HCT116 (cell line): ENCODE data around the gene CNGA3. TPM values are rescaled to one million over a fixed set of nuclear protein-coding genes. Genes with fewer than 3 reads are reported as not detected.

Experiments
- ATAC-seq: fragments of 200-7000 bp; cut with Tn5 transposase; 2 replicates; pipeline ENCODE4 v1.9.1; 2020; ENCODE audit warnings: mild to moderate bottlenecking, moderate library complexity
- BruUV-seq: library from RNA; stranded (reverse); fragments of 400-500 nt; replicated peaks from 2 replicates; lab custom pipeline; 2021; lab: Mats Ljungman, UMichigan
- CTCF ChIA-PET: fragments of 300-600 bp; sonication (Branson Sonifier 250); formaldehyde crosslinking; loops from one replicate; lab custom pipeline; 2021; ENCODE audit warnings: antibody characterized with exemption; lab: Charles Lee
- POLR2A ChIA-PET: fragments of 300-600, 350-600 bp; sonication (Branson Sonifier 250); formaldehyde crosslinking; loops from one replicate; lab custom pipeline; 2021; ENCODE audit warnings: antibody characterized with exemption; lab: Charles Lee
- RAD21 ChIA-PET, 2 experiments: fragments of 300-600 bp; sonication (Branson Sonifier 250); formaldehyde crosslinking; loops; one replicate each; lab custom pipeline; 2023; ENCODE audit warnings: low total read pairs in 2 of 2; ENCODE audit not compliant: uncharacterized antibody in 2 of 2, unreplicated experiment in 2 of 2, low non-redundant PET in 1 of 2; lab: Charles Lee
- DNase-seq: peaks from one replicate; pipeline ENCODE4 v3.0.0-alpha.2; 2010; ENCODE audit warnings: low read depth, low spot score
- H2AFZ ChIP-seq: fragments of 200-600 bp; shearing (Covaris generic), sonication (generic); 2 replicates; pipeline ENCODE4 v1.6.1; 2017; ENCODE audit warnings: low read depth, mixed run types, mixed read lengths, antibody characterized with exemption, low read length; ENCODE audit not compliant: poor library complexity, severe bottlenecking
- H3K27ac ChIP-seq: 2 replicates; pipeline ENCODE4 v1.5.1; 2012; ENCODE audit warnings: low read depth, low read length
- H3K27me3 ChIP-seq: fragments of 200-600 bp; sonication (generic); 2 replicates; pipeline ENCODE4 v1.6.1; 2016; ENCODE audit warnings: mixed run types, low read length, mixed read lengths; ENCODE audit not compliant: insufficient read depth
- H3K36me3 ChIP-seq, 2 experiments: fragments of 200-500 bp in 1 of 2; fragments of 200-600 bp in 1 of 2; sonication (Bioruptor generic) in 1 of 2; sonication (generic) in 1 of 2; 2 replicates each; pipeline versions ENCODE4 v1.5.1 to v1.6.1; 2014 to 2016; ENCODE audit warnings: low read length in 2 of 2, inconsistent platforms in 1 of 2, mixed read lengths in 1 of 2, mixed run types in 1 of 2; ENCODE audit not compliant: insufficient read depth in 2 of 2, control insufficient read depth in 1 of 2
- H3K4me1 ChIP-seq, 2 experiments: fragments of 200-600 bp in 1 of 2; sonication (generic) in 1 of 2; 2 replicates each; pipeline versions ENCODE4 v1.5.1 to v1.6.1; 2012 to 2017; ENCODE audit warnings: low read length in 2 of 2, inconsistent platforms in 1 of 2, mild to moderate bottlenecking in 1 of 2, mixed read lengths in 1 of 2, mixed run types in 1 of 2, moderate library complexity in 1 of 2; ENCODE audit not compliant: insufficient read depth in 2 of 2, control insufficient read depth in 1 of 2
- H3K4me2 ChIP-seq: fragments of 200-600 bp; sonication (generic); 2 replicates; pipeline ENCODE4 v1.6.1; 2017; ENCODE audit warnings: mixed run types, low read length, mixed read lengths
- H3K4me3 ChIP-seq, 2 experiments: fragments of 200-600 bp in 1 of 2; sonication (generic) in 1 of 2; replicated peaks in 1 of 2; 2 replicates each; pipeline ENCODE4 v1.5.1; 2011 to 2016; ENCODE audit warnings: low read length in 2 of 2, control low read depth in 1 of 2, low read depth in 1 of 2, mild to moderate bottlenecking in 1 of 2, mixed read lengths in 1 of 2, mixed run types in 1 of 2
- H3K79me2 ChIP-seq: fragments of 200-600 bp; sonication (generic); 2 replicates; pipeline ENCODE4 v1.6.1; 2017; ENCODE audit warnings: mild to moderate bottlenecking, mixed run types, low read length, moderate library complexity, mixed read lengths; ENCODE audit not compliant: insufficient read depth
- H3K9ac ChIP-seq: fragments of 200-600 bp; sonication (generic); 2 replicates; pipeline ENCODE4 v1.6.1; 2016; ENCODE audit warnings: low read length, mixed read lengths
- H3K9me2 ChIP-seq: fragments of 200-600 bp; sonication (generic), shearing (Covaris generic); 2 replicates; pipeline ENCODE4 v1.6.1; 2017; ENCODE audit warnings: mixed run types, mild to moderate bottlenecking, moderate library complexity; ENCODE audit not compliant: insufficient read depth
- H3K9me3 ChIP-seq, 2 experiments: fragments of 200-500 bp in 1 of 2; fragments of 200-600 bp in 1 of 2; sonication (Bioruptor generic) in 1 of 2; sonication (generic) in 1 of 2; 2 replicates each; pipeline ENCODE4 v1.6.1; 2014 to 2017; ENCODE audit warnings: low read length in 2 of 2, mixed read lengths in 2 of 2, inconsistent platforms in 1 of 2, low read depth in 1 of 2, mild to moderate bottlenecking in 1 of 2, mixed run types in 1 of 2, moderate library complexity in 1 of 2; ENCODE audit not compliant: control insufficient read depth in 1 of 2, insufficient read depth in 1 of 2
- H4K20me1 ChIP-seq: fragments of 200-600 bp; sonication (generic), shearing (Covaris generic); 2 replicates; pipeline ENCODE4 v1.6.1; 2017; ENCODE audit warnings: mixed run types, mild to moderate bottlenecking, moderate library complexity; ENCODE audit not compliant: insufficient read depth
- ATF3 ChIP-seq: IDR thresholded peaks from 2 replicates; pipeline ENCODE4 v1.6.1; 2012
- CTCF ChIP-seq, 3 experiments: fragments of 200-600 bp in 1 of 3; sonication (generic) in 1 of 3; IDR thresholded peaks in 2 of 3; conservative IDR thresholded peaks in 1 of 3; 2 replicates each; pipeline ENCODE4 v1.5.1; 2012 to 2017; ENCODE audit warnings: low read depth in 2 of 3, low read length in 2 of 3, antibody characterized with exemption in 1 of 3, borderline replicate concordance in 1 of 3, control low read depth in 1 of 3, mild to moderate bottlenecking in 1 of 3, mixed read lengths in 1 of 3, mixed run types in 1 of 3, moderate library complexity in 1 of 3; ENCODE audit not compliant: insufficient read depth in 1 of 3
- EGR1 ChIP-seq: IDR thresholded peaks from 2 replicates; pipeline ENCODE4 v1.6.1; 2012; ENCODE audit warnings: low read depth
- ELF1 ChIP-seq: IDR thresholded peaks from 2 replicates; pipeline ENCODE4 v1.6.1; 2012; ENCODE audit warnings: low read depth, borderline replicate concordance
- EZH2 ChIP-seq: fragments of 200-600 bp; sonication (generic); IDR thresholded peaks from 2 replicates; pipeline ENCODE4 v1.6.1; 2017; ENCODE audit warnings: antibody characterized with exemption, mixed run types
- EZH2phosphoT487 ChIP-seq: fragments of 200-600 bp; IDR thresholded peaks from 2 replicates; pipeline ENCODE4 v1.6.1; 2018; ENCODE audit warnings: antibody characterized with exemption, borderline replicate concordance
- JUND ChIP-seq: IDR thresholded peaks from 2 replicates; pipeline ENCODE4 v1.6.1; 2012
- MAX ChIP-seq: IDR thresholded peaks from 2 replicates; pipeline ENCODE4 v1.6.1; 2012
- POLR2A ChIP-seq: IDR thresholded peaks from 2 replicates; pipeline ENCODE4 v1.7.0; 2011; ENCODE audit warnings: borderline replicate concordance; ENCODE audit not compliant: insufficient read depth, insufficient read length; ENCODE audit errors: extremely low read depth
- POLR2AphosphoS5 ChIP-seq: IDR thresholded peaks from 2 replicates; pipeline ENCODE4 v1.6.1; 2011; ENCODE audit warnings: mild to moderate bottlenecking, low read depth, low read length, moderate library complexity
- RAD21 ChIP-seq: IDR thresholded peaks from 2 replicates; pipeline ENCODE4 v1.6.1; 2012; ENCODE audit warnings: low read depth, mild to moderate bottlenecking
- SP1 ChIP-seq: IDR thresholded peaks from 2 replicates; pipeline ENCODE4 v1.6.1; 2012; ENCODE audit warnings: low read depth
- SRF ChIP-seq: IDR thresholded peaks from 2 replicates; pipeline ENCODE4 v1.6.1; 2012; ENCODE audit warnings: low read depth
- TCF7L2 ChIP-seq: IDR thresholded peaks from 2 replicates; pipeline ENCODE4 v1.7.0; 2011; ENCODE audit warnings: borderline replicate concordance, inconsistent platforms; ENCODE audit not compliant: insufficient read depth, insufficient read length; ENCODE audit errors: extremely low read depth
- YY1 ChIP-seq: IDR thresholded peaks from 2 replicates; pipeline ENCODE4 v1.6.1; 2011; ENCODE audit warnings: low read length, low read depth, moderate library complexity, mild to moderate bottlenecking; ENCODE audit not compliant: insufficient replicate concordance; ENCODE audit errors: extremely low read depth
- ZNF274 ChIP-seq: fragments of 200-500 bp; sonication (Bioruptor generic); IDR thresholded peaks from 2 replicates; pipeline ENCODE4 v1.6.1; 2014; ENCODE audit warnings: mild to moderate bottlenecking, low read depth, low read length, inconsistent platforms
- intact Hi-C: fragments of 100-400 bp; cut with micrococcal nuclease; formaldehyde crosslinking; loops from 2 replicates; pipeline ENCODE4 v1.10.0; 2022
- total RNA-seq: library from RNA; stranded (reverse); gene quantifications from one replicate; pipeline ENCODE4 v1.2.1, GENCODE V29; 2021; ENCODE audit not compliant: unreplicated experiment

Gene CNGA3
- total RNA-seq, 1 experiment from 2014 or later, result not detected

GRCh38 chr2:98334439-98335078 lies 11.7 kb upstream of the CNGA3 start:
- Histone ChIP-seq H3K79me2 (no peaks in the 10 kb centered on the region), H2AFZ (no peak overlapping the region), H3K27me3 (no peaks in the 10 kb centered on the region), H4K20me1 (no peaks in the 10 kb centered on the region), H3K9me3 (no peaks in the 10 kb centered on the region; a peak in 1 of 4 replicates), H3K4me1 (no peaks in the 10 kb centered on the region), H3K4me2 (no peak overlapping the region), H3K36me3 (no peaks in the 10 kb centered on the region), H3K27ac (no peak overlapping the region), H3K9me2 (no peaks in the 10 kb centered on the region), H3K9ac (no peak overlapping the region), H3K4me3 (no peak overlapping the region)
- no peak for DNase-seq
- ChIA-PET CTCF (no interaction called here), RAD21 (no interaction called here), POLR2A (no interaction called here)
- BruUV-seq, result no TSS peak
- ATAC-seq, result no peak
- TF ChIP-seq POLR2A (no peak), EZH2 (no peak), EZH2phosphoT487 (no peak), CTCF (IDR thresholded peaks at IDR 0.05 in 2 of 3, conservative IDR thresholded peaks at IDR 0.05 in 1 of 3; ENCODE audit: borderline replicate concordance in 1 of 3, insufficient read depth in 1 of 3, low read depth in 2 of 3, low read length in 2 of 3) (no peak), POLR2AphosphoS5 (no peak), JUND (no peak), ZNF274 (no peak), ATF3 (no peak), SP1 (no peak), EGR1 (no peak), YY1 (no peak), RAD21 (no peak), TCF7L2 (no peak), ELF1 (no peak), MAX (no peak), SRF (no peak)
- intact Hi-C loops, result no loop called here
